GM18498 (cell line): ENCODE measurements around the gene RFX3.

Experiments
- ATAC-seq: cut with Tn5 transposase; IDR thresholded peaks from one replicate; pipeline ENCODE4 v1.9.1; 2021; ENCODE audit warnings: mild to moderate bottlenecking, moderate library complexity; ENCODE audit not compliant: unreplicated experiment

The RFX3 gene

DNA sequence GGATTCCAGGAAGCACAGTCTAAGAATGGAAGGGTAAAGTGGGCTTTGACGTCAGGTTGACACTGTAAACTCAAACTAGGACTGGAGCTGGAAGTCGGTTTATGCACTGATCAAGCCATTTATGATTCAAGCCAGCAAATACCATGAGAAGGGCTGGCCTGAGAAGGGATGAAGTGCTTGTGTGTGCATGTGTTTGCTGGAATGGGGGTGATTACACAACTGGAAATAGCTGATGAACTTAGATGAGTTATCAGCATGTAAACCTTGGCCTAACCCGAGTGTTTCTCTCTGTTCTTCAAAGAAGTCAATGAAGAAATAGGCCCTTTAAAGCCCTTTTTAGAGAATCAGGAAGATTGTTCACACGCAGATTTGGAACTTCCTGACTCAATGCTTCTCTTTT is 287.6 kb downstream of the RFX3 start:
- ATAC-seq = no peak

- no peak for ATAC-seq
Measured at GRCh38 chr9:3237121-3237520, 288.7 kb downstream of the RFX3 start.

GRCh38 chr9:3235497-3235896 is 290.3 kb downstream of the RFX3 start:
- no peak for ATAC-seq

DNA sequence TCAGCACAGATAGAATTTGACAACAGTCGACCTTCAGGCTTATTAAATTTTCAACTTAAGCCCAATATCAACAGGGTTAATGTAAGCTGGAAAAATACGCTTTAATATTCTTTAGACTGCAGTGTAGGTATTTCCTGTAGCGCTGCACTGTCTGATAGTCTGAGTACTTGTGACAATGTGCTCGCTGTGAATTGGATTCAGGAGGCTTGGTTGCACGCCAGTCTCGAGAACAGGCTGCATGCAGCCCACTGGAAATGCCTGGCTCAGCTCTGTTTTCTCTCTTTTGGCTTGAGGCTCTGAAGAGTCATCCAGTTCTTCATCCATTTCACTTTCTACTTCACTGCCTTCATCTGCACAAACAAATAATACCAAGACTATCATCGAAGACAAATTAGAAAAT is 300.9 kb downstream of the RFX3 start:
- no peak for ATAC-seq

DNA sequence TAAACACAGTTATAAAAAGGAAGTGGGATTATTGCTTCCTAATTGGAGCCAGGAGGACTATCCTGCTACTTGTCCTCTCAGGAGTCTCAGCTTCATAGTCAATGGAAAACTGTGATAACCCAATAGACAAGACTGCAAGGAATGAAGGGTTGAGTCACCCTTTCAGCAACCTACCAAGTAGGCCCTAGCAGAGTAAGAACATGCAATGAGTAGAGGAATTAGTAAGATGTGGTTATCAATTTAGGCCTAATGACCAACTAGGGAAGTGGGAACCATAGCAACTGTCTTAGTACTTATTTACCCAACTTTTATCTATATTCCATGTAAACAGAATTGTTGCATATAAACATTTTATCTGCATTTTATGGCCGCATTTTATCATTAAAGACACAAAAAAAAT is 310.1 kb downstream of the RFX3 start:
- ATAC-seq = no peak

DNA sequence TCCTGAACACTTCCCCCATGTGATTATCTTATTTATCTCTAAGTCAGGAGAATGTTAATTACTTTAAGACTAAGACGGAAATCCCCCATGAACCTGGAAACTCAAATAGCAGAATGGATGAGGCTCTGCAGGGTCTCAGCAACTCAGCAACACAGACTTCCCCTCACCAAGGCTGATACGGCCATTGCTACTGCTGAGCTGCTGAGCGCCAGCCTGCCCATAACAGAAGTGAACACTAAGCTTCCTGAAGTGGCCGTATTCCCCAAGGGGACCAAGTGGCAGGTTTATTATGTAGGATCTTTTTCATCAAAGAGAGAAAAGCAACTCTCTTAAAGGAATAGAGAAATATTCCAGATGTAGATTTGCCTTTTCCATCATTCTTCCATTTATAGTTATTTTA is 311.1 kb downstream of the RFX3 start:
- ATAC-seq = no peak

GRCh38 chr9:3205421-3206095 is 320.2 kb downstream of the RFX3 start:
- ATAC-seq = no peak

DNA sequence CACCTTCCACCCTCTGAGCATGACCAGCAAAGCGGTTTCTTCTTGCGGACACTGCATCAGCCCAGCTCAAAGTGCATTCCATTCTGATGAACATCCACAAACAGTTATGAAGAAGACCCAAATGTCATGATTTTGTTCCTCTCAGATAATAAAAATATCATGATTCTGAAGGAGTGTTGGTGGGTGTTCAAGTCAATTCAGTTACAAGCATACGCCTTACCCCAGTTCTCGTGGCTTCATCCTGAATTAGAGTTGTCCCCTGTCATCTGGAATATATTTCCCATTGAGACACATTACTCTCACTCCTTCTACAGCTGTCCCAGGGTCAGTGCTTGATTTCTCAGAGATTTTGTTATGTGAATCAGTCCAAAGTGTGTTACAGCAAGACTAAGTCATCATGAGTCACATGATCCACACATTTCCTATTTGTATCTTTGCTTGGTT is 325.4 kb downstream of the RFX3 start:
- ATAC-seq = no peak

- no peak for ATAC-seq
Measured at GRCh38 chr9:3193791-3194190, 332.0 kb downstream of the RFX3 start.

DNA sequence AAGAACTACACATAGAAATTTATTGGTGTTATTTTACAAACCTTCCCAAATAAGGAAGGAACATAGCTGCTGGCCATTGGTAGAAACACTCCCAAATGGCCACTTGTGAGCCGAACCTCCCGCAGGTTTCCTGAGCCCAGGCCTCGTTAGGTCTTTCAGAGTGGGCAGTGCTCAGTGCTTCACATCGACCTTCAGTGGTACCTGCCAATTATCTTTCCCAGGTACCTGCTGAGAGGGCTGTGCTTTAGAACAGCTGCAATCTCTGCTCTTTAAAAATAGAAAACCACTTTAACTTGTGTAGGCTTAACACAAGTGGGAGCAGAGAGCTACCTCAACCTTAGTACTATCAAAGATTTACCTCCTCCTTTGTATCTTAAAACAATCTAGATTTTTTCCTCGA is 334.1 kb downstream of the RFX3 start:
- no peak for ATAC-seq

- ATAC-seq = no peak
Measured at GRCh38 chr9:3189113-3189861, 336.5 kb downstream of the RFX3 start.

GRCh38 chr9:3186751-3187150 is 339.1 kb downstream of the RFX3 start:
- ATAC-seq = no peak

DNA sequence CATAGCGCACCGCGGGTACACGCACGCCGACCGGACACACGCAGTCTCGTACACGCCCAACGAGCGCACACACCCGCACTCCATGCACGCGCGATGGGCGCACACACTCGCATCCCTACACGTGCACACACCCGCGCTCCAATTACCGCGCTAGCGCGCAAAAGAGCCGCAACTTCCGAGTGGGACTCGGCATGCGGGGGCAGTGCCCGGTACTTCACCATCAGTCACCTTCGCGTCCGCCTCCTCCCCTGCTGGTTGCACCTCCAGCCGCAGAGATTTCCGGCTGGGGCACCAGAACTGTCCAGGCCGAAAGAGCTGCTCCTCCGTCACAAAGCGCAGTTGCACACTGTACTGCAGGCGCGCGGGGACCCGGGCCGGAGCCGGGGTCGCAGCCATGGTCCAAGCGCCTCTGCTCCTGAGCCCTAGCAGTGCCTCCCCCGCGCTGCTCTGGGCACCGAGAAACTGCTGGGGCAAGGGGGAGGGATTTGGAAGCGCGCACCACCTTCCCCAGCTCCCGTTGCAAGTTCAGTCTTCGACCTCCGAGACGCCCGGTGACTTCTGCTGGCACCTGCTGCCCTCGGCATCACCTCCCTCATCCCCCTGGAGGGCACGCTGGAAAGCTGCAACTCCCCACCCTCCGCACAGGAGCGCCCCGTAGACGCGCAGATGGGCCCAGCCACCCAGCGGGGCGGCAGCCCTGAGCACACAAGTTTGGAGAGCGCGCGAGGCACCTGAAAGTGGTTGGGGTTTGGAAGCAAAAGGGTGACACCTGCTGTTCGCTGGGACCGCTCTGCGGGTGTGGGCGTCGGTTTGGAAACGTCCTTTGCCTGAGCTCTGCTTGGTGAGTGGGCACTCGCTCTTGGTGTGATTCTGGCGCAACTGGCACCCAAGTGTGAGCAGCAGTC is 344.5 kb downstream of the RFX3 start:
- peak; percentile 84 for ATAC-seq

DNA sequence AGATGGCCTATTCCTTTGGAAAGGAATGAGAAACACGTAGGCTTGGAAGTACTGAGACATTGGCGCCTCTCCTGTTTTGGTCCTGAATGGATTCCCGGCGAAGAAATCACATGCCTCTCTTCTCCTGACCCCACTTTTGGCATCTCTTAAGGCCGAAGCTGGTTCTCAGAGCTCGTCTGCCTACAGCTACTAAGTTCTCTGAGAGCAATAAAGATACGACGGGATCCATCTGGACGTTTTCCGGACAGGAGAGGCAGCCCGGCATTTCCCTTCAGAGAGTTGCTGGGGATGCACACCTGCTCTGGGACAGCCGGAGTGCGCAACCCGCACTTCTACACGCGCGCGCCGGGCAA is 345.1 kb downstream of the RFX3 start:
- ATAC-seq = no peak

DNA sequence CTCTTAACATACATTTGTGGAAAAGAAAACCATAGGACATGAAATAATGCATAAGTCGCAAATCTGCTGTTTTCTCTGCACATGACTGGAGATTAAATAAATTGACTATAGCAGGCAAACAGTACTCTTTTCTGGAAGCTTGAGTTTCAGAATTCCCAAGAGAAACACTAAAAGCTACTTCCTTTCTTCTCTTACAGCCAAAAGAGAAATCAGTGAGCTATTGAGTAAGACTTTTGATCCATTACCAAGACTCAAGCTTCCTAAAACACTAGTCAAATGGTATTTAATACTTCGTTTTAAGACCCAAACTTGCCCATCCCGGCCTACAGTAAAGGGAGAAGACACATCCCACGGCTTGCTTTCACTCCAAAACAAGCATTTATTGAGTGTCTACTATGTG is 346.1 kb downstream of the RFX3 start:
- no peak for ATAC-seq

DNA sequence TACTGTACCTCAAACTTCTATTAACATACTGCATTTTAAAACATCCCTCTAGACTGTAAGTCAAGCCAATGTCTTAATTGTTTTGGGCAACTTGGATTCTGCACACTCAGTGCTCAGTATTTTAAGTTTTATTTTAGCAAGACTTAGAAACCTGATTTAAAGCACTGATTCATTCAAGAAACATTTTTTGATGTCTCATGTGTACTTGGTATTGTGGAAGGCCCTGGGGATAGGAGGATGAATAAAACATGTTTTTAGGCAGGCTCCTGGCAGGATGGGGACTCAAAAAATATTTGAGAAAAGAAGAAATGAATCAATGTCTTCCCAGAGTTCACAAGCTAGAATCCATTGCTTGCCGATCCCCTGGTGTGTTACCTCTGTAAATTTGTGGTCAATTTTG is 347.9 kb downstream of the RFX3 start:
- ATAC-seq = no peak

- no peak for ATAC-seq
Measured at GRCh38 chr9:3177146-3177761, 348.5 kb downstream of the RFX3 start.

DNA sequence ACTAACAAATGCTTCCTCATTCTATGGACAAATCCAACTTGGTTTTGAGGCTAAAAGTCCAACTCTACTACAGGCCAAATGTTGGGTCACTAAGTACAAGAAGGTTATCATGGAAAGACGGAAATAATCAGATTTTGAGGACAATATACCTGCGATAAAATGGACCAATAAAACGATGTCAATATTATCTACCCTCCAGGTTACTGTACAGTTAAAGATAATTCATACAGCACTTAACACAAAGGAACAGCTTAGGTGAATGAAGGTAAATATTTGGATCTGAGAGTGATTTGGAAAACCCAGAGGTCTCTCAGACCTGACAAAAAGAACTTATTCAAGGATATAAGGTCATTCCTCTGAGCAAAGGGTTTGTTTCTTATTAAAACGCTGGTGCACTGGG is 352.4 kb downstream of the RFX3 start:
- ATAC-seq = no peak

- no peak for ATAC-seq
Measured at GRCh38 chr9:3170819-3171218, 355.0 kb downstream of the RFX3 start.
